Epidermal melanocyte (primary cell): Measurements from ENCODE around the gene WDR87.
A peak's percentile ranks its signal among the peaks of the same experiment; 100 is the strongest.
"Not testable (repeated sequence)": the region's sequence is repeated elsewhere in the genome, so short reads cannot be mapped to it uniquely, and the experiment has no call there.

Experiments used
- DNase-seq: peaks from one replicate; pipeline ENCODE4 v3.0.0; 2011; ENCODE audit warnings: low spot score; ENCODE audit not compliant: insufficient read length

WDR87 gene

DNA sequence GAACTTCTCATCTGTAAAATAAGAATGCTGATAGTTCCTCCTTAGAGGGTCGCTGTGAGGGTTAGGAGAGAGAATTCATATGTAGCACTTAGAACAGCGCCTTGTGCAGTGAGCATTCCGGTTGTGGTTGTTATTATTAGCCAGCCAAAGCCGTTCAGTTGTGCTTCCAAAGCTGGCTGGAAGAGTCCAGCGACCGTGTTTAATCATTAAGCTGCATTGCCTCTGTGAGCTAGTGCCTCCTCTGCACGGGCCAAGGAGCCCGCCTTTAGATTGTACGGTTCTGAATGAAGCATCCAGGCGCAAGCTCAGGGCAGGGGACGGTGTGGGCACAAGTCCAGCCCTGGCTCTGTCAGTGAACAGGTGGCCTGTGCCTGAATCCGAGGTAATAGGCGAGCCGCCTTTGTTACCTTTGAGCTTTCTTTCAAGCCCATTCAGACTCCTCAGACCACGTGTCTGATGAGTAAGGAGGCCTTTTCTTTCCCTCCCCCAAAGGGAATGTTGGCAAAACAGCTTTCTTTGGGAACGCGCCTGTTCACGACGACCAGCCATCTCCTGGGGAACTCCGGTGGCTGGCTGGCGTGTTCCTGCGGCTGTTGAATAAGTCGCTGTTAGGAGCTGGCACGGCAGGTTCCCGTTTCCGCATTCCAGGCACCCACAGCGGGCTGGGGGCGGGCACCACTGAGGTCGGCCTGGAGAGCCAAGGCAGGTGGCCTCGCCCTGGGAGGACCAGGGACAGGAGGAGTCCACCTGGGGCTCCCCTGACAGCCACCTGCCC, 25.7 kb upstream of the WDR87 start:
- no peak for DNase-seq

DNA sequence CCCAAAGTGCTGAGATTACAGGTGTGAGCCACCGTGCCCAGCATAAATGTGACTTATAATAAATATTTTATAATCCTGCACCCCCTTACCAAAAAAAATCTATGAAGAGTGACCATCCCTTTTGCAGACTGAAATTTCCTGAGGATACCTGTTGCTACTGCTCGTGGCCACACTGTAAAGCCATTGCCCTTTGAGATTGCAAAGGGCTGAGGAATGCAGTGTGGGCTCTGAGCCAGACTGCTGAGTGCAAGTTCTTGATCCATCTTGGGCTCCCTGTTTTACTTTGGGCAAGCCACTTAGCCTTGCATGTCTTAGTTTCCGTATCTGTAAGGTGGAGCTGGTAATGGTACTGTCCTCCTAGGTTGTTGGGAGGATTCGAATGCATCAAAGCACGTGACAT, 24.0 kb upstream of the WDR87 start:
- no peak for DNase-seq

DNA sequence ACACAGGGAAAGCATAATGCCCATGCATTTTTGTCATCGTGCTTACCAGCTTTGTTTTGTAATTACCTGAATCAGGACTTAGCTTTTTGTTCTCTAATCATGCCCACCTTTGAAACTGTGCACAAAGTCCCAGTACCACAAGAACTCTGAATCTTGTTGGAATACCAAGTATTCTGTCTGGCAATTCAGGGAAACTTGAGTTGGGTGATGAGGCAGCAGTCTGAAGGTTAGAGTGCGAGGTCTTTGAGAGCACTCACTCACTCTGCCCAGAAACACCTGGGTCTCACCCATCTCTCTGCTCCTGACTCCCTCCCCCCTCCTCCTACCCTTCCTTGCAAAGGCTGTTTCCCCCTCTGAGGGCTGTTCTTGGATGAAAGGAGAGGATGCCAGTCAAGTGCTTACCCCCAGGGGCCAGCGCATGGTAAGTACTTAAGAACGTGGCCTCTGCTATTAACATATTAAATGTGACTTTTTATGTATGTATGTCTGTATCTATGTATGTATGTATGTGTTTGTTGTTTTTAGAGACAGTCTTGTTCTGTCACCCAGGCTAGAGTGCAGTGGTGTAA, 23.0 kb upstream of the WDR87 start:
- no peak for DNase-seq

- no peak for DNase-seq
These were observed 22.3 kb upstream of the WDR87 start for GRCh38 chr19:37928527-37929286.

- no peak for DNase-seq
These were observed 20.3 kb upstream of the WDR87 start for GRCh38 chr19:37926711-37927110.

GRCh38 chr19:37926255-37926654, 19.9 kb upstream of the WDR87 start:
- no peak for DNase-seq

DNA sequence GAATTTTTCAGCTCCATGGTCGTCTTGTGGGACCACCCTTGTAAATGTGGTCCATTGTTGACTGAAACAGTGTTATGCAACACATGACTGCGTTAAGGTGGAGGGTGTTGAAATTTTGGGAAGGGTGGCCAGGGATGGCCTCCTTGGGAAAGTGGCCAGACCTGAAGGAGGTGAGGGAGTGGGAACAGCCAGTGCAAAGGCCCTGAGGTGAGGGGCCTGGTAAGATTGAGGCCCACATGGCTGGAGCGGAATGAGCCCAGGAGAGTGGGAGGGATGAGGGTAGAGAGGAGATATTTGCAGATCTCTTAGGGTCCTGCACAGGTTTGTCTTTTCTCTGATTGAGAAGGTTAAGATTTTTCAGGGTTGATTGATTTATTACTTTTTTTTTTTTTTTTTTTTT, 18.8 kb upstream of the WDR87 start:
- DNase-seq, result no peak

DNA sequence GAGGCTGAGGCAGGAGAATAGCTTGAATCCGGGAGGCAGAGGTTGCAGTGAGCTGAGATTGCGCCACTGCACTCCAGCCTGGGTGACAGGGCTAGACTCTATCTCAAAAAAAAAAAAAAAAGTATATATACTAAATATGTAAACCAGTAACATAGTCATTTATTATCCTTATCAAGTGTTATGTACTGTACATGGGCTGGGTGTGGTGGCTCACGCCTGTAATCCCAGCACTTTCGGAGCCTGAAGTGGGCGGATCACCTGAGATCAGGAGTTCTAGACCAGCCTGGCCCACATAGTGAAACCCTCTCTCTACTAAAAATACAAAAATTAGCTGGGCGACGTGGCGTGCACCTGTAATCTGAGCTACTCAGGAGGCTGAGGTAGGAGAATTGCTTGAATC, 18.2 kb upstream of the WDR87 start:
- not testable (repeated sequence) for DNase-seq

GRCh38 chr19:37920591-37921450, 14.4 kb upstream of the WDR87 start:
- DNase-seq, result no peak

DNA sequence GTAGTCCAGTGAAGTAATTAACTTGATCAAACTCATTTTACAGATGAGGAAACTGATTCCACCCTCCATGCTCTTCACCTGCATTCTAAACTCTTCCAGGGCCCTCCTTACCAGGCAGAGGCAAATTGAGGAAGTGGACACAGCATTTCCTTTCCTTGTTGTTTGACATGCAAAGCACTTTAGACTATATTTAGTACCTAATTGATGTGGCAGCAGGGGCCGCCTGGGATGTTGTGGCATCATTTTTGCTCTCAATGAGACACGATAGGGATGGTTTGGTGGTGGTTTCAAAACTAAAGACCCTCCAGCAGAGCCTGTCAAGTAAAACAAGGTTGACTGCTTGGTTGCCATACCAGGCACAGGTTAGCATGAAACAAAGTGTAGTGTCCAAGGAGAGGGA, 8.5 kb upstream of the WDR87 start:
- no peak for DNase-seq

DNA sequence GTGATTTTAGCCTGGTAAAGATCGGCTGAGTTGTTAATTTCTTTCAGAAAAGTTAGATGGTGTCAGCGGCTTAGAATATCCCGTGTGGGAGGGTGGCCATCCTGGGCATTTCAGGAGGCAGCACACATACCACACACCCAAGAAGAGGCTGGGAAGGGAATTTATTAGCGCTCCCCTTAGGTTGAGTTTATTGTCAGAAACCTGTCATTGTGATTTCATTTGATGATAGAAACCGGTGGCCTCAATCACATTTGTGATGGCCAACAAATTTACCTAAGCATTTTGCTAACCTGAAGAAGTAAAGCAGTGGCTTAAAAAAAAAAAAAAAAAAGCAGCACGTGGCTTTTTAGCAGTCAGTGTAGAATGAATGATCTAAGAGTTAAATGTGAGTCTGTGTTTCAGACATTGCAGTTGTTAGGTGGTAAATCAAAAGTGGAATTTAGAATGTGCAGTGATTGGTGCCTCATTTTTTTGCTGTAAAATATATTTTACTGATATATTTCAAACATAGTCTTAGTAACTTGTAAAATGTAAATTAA, 3.3 kb upstream of the WDR87 start:
- DNase-seq, result no peak

DNA sequence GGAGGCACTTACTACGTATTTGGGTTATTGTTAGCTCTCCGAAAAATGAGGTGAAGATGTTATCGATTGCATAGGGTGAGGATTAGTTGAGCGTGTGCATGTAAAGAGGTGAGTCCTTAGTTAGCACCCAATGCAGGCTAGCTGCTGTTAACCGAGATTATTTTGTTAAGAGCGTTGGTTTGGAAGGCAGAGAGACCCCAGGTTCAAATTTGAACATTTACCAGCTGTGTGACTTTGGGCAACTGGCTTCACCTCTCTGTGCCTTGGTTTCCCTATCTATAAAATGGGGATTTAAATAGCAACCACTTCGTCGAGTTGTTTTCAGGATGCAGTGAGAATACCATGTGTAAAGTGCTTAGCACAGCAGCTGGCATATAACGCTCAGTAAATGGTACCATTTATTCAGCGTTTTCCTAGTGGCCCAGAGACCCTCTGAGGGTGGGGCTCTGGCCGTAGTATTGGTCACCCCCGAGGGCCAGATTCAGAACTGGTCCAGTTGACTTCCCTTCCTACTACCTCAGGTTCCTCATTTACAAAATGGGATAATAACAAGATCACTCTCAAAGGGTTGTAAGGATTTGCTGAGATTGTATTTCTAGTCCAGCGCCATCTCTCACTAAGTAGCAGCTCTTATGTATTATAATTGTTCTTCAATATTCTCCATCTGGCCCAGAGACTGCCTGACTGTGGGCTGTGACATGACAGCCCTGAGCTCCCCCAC, 1.5 kb upstream of the WDR87 start:
- no peak for DNase-seq

DNA sequence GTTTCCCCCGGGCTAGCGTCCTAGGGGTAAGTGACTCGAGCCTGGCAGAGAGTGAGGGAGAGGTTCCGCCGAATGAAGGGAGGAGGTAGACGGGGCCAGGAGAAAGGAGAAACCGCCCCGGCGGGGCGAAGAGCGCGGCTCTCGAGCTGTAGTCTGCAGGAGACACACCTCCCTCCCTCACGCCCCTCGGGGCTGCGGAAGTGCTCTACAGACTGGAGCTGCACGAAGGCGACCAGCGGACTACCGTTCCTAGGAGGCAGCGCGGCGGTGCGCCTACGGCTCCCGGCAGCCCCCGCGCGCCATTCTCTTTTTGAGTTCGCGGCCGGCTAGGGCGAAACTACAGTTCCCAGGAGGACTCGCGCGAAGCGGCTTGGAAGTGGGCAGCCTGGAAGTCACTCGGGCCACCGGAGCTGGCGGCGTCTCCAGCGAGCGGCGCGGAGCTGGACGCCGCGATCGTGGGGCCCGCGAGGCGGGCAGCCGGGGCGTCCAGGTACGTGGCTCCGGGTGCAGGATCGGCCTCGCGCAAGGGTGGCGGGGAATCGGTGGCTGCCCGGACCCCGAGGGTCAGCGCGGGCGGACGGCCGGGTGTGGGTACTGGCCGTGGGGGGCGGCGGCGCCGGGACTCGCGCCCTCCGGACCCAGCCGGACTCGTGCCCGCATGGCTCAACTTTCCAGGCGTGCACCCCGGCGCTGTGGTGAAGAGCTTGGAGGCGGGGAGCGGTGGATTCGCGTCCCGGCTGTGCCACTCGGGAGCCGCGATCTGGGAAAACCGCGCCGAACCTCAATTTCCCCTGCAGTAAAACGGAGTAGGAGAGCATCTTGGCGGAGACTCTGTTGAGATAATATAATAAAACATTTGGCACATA, 708 bp upstream of the WDR87 start, which contains the start of gene SIPA1L3:
Gene SIPA1L3, plus strand, starts transcription at position 340 of the 866 bp plus-strand sequence. CDS start 174,358 bp downstream, outside the sequence.
- peak; percentile 88 for DNase-seq

DNA sequence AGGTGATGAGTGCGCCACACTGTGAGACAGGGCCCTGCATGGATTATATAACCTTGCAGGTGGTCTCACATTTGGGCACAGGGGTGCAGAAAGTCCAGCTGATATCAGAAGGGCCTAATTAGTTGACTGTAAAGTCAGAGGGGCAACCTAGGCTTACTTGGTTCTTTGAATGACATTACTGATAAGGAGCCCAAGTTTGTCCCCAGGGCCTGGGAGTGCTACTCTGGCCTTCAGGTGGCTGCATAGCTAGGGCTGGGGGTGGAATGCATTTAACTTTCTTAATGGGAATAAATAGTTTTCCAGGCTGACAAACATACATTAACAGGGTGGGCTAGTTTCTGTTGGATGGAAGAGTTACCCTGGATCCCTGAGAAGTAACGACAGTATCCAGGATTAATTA, 3.3 kb downstream of the WDR87 start:
- DNase-seq, result no peak

DNA sequence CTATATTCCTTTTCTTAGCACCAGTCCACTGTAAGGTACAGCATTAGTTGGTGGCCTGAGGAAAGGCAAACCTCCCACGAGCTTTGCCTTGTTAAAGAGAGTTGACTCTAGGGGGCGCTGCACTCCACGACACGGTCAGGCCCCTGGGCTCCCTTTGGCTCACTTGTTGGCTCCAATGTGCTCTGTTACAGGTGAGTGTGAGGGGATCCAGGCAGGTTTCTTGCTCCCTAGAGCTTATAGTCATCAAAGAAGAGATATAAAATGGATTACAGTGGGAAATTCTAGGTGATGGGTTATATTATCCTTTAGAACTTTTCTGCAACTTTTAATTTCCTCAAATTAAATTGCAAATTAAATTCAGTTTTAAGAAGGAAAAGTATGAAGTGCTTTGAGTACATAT, 3.7 kb downstream of the WDR87 start:
- peak; percentile 54 for DNase-seq

DNA sequence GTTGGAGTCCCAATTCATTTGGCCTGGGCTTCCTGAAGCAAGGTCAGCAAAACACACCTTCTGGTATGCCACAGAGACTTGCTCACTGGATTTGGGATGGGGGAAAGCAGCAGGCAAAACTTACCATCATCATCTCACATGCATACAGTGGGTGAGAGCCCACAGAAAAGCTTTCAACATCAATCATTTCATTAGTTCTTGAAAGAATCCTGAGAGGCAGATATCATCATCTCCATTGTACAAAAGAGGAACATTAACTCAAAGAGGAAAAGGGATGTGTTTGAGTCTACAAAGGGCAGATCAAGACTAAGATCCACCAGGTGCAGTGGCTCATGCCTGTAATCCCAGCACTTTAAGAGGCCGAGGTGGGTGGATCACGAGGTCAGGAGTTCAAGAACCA, 6.4 kb downstream of the WDR87 start:
- no peak for DNase-seq

DNA sequence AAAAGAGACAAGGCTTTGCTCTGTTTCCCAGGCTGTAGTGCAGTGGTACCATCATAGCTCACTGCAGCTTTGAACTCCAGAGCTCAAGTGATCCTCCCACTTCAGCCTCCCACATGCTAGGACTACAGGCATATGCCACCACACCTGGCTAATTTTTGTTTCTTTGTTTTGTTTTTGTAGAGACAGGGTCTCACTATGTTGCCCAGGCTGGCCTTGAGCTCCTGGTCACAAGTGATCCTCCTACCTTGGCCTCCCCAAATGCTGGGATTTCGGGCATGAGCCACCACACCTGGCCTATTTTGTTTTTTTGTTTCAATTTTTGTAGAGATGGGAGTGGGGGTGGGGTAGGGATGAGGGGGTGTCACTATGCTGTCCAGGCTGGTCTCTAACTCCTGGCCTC, 6.9 kb downstream of the WDR87 start:
- DNase-seq, result no peak

GRCh38 chr19:37896180-37896579, 10.2 kb downstream of the WDR87 start:
- no peak for DNase-seq

DNA sequence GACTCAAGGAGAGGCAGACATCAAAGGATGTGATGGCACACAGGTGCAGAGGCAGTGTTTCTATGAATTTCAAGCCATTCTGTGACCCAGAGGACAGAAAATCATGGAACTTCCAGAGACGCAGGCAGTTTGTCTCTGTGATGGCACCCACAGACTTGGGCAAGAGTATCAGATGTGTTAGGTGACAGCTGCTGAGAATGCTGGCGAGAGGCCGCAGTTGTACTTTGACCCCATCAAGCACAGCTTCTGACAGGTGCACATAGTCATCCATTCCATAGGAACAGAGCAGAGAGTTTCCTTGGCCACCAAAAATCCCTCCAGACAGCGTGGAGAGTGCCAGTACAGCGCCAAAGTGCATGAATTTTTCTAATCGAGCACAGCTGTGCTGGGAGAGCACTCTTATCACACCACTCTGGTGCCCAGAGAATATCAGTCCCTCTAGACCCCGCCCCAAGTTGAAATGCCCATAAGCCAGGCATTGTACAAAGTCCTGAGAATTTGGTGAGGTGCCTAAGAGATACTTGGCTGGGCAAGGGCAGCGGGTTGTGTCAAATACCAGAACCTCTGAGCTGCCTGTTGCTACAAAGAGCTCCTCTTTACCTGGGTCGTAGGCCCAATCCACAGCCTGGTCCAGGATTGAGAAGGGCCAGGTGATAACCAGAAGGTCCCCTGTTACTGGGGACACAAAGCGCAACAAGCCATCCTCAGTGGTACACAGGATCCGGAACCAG, 12.4 kb downstream of the WDR87 start:
- DNase-seq, result no peak
